ENCODE data around the gene FAM81A. TPM values are rescaled to one million over a fixed set of nuclear protein-coding genes. Genes with fewer than 3 reads are reported as not detected.

FAM81A gene
- total RNA-seq, 4 donors from 2014 or later, result 1.8 to 15.5 (median 7.9) TPM

DNA sequence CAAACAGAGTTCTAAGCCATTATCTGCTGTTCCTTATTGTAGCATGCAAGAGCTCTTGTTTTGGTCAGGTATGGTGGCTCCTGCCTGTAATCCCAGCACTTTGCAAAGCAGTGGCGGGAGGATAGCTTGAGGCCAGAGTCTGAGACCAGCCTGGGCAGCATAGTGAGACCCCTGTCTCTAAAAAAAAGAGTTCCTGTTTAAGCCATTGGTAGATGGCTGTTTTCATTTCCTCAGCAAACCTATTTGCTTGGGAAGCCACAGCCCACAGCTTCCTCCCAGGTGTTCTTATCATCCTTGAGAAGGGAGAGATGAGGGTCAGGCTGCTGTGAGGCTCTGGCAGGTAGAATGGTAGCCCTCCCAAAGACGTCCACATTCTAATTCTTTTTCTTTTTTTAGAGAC, 24.4 kb upstream of the FAM81A start:
- DNase-seq (ENCODE audit: low spot score in 2 of 2), result no peak
- Histone ChIP-seq H3K36me3 (no peaks in the 10 kb centered on the region), H3K27me3 (no peaks in the 10 kb centered on the region), H3K9me3 (no peaks in the 10 kb centered on the region), H3K27ac (no peak overlapping the region), H3K4me1 (no peaks in the 10 kb centered on the region), H3K4me3 (no peak overlapping the region)
- no peak for TF ChIP-seq POLR2A (IDR thresholded peaks at IDR 0.05)
- 75 to 79% methylated on average over 2 of the region's 2 CpGs for WGBS, 2 donors

DNA sequence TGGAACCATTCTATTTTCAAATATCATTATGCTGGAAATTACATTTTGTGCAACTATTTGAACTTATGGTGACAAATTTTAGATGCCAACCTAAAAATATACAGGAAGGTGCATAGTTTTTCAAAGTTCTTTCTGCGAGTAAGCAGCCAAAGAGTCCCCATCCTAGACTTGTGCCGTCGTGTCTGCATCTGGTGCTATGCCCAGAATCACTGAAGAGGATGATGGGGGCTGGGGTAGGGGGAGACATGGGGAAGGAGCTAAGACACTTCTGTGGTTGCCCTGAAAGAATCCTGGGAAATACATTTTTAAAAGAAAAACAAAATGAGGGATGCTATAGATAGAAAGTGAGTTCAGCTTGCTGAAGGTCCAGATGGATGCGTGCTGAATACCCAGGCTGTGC, 21.2 kb upstream of the FAM81A start:
- Histone ChIP-seq H3K36me3 (no peaks in the 10 kb centered on the region), H3K4me1 (no peaks in the 10 kb centered on the region), H3K9me3 (no peaks in the 10 kb centered on the region), H3K27ac (no peak overlapping the region), H3K4me3 (no peak overlapping the region), H3K27me3 (no peaks in the 10 kb centered on the region)
- TF ChIP-seq POLR2A (IDR thresholded peaks at IDR 0.05) (no peak), EP300 (IDR thresholded peaks at IDR 0.05) (no peak)
- TF ChIP-seq, protein P1, sequence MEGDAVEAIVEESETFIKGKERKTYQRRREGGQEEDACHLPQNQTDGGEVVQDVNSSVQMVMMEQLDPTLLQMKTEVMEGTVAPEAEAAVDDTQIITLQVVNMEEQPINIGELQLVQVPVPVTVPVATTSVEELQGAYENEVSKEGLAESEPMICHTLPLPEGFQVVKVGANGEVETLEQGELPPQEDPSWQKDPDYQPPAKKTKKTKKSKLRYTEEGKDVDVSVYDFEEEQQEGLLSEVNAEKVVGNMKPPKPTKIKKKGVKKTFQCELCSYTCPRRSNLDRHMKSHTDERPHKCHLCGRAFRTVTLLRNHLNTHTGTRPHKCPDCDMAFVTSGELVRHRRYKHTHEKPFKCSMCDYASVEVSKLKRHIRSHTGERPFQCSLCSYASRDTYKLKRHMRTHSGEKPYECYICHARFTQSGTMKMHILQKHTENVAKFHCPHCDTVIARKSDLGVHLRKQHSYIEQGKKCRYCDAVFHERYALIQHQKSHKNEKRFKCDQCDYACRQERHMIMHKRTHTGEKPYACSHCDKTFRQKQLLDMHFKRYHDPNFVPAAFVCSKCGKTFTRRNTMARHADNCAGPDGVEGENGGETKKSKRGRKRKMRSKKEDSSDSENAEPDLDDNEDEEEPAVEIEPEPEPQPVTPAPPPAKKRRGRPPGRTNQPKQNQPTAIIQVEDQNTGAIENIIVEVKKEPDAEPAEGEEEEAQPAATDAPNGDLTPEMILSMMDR (IDR thresholded peaks at IDR 0.05), result no peak
- 73 to 83% methylated on average over 4 of the region's 4 CpGs for WGBS, 2 donors
- no peak for DNase-seq (ENCODE audit: low spot score in 2 of 2)

DNA sequence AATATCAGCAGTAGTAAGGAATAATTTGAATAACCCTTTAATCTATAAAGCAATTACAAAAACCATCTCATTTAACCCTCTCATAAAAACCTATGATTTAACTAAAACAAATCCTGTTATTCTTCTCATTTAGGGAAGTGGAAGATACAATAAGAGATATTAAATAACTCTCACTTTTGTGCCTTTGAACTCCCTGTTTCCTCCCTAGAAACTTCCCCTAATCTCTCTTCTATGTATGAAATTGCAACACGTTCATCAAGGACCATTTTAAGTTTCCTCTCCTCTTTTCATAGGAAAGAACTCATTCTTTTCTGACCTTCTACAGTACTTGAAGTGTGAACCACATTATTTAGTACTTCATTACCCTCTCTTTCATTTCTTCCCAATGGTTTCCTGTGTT, 18.8 kb upstream of the FAM81A start:
- 73 to 78% methylated on average over 1 of the region's 1 CpG for WGBS, 2 donors
- H3K36me3 ChIP-seq, result no peaks in the 10 kb centered on the region
- no peaks in the 10 kb centered on the region for H3K27me3 ChIP-seq
- no peak overlapping the region for H3K4me3 ChIP-seq
- no peak for DNase-seq (ENCODE audit: low spot score in 2 of 2)
- H3K27ac ChIP-seq, result no peak overlapping the region
- TF ChIP-seq, protein P1 (IDR thresholded peaks at IDR 0.05), result no peak
- TF ChIP-seq POLR2A (IDR thresholded peaks at IDR 0.05) (no peak), EP300 (IDR thresholded peaks at IDR 0.05) (no peak)
- no peaks in the 10 kb centered on the region for H3K4me1 ChIP-seq
- H3K9me3 ChIP-seq, result no peaks in the 10 kb centered on the region

DNA sequence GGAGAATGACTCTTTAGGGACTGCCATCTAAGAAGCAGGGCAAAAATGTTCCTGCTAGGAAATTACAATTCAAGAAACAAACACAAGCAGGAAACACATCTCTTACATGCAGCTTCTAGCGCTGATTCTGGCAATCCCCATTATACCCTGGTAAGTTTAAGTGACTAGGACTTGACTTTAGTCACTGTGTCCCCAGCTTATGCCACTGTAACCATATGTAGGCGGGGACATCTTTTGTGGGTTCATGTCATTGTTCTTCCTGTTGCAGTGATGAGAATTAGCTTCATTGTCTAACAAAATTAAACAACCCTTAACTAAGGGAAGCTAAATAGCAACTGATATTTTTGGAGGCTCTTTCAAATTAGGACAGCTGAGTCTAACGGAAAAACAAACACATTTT, 17.9 kb upstream of the FAM81A start:
- WGBS, 2 donors, result 81 to 89% methylated on average over 3 of the region's 3 CpGs
- Histone ChIP-seq H3K4me3 (no peak overlapping the region), H3K4me1 (no peaks in the 10 kb centered on the region), H3K27me3 (no peaks in the 10 kb centered on the region), H3K27ac (no peak overlapping the region), H3K9me3 (no peaks in the 10 kb centered on the region), H3K36me3 (no peaks in the 10 kb centered on the region)
- TF ChIP-seq, protein P1 (IDR thresholded peaks at IDR 0.05), result no peak
- TF ChIP-seq POLR2A (IDR thresholded peaks at IDR 0.05) (no peak), EP300 (IDR thresholded peaks at IDR 0.05) (no peak)
- DNase-seq (ENCODE audit: low spot score in 2 of 2), result no peak

DNA sequence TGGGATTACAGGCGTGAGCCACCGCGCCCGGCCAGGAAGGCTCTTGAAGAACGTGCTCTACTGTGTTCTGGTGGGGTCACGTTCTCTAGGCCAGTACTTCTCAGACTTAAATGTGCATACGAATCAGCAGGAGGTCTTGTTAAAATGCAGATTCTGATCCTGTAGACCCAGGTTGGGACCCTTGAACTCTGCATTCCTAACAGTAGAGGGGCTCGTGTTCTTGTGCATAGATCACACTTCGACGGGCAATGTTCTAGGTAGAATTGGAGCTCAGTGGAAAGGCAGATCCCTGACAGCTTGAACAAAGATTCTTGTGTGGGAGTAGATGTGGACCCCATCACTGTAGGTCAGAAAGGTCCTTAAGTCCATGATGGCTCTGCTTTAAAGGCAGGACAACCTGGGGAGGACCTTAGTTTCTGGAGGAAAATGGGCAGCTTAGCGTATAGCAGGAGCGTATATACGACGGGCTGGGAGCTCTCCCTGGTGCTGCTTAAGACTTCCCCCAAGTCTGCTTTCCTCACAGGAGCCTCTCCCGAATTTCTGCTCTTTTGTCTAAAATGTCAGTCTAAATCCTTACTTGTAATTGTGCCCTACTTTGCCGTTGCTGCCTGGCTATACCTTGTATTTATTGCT, 16.9 kb upstream of the FAM81A start:
- WGBS, 2 donors, result 19 to 43% methylated on average over 10 to 12 of the region's 16 CpGs

More for the DNA sequence above, 16.9 kb upstream of the FAM81A start:
- Histone ChIP-seq H3K9me3 (no peaks in the 10 kb centered on the region), H3K27ac (no peak overlapping the region), H3K4me3 (no peak overlapping the region), H3K4me1 (no peaks in the 10 kb centered on the region), H3K36me3 (no peaks in the 10 kb centered on the region), H3K27me3 (no peaks in the 10 kb centered on the region)
- DNase-seq (ENCODE audit: low spot score in 2 of 2), result no peak
- TF ChIP-seq, protein P1 (IDR thresholded peaks at IDR 0.05), result no peak
- TF ChIP-seq POLR2A (IDR thresholded peaks at IDR 0.05), result no peak
- no peak for TF ChIP-seq EP300 (IDR thresholded peaks at IDR 0.05)
